ENCODE measurements around the gene CDH26.

GRCh38 chr20:59938696-59939051 is 19.5 kb upstream of the CDH26 start:
- no peak for TF ChIP-seq CTCF (optimal IDR thresholded peaks at IDR 0.05 in 1 of 3, IDR thresholded peaks at IDR 0.05 in 1 of 3, conservative IDR thresholded peaks at IDR 0.05 in 1 of 3; ENCODE audit: extremely low read depth in 1 of 3, insufficient read depth in 2 of 3, low read length in 3 of 3)
- no peak for TF ChIP-seq EZH2 (IDR thresholded peaks at IDR 0.05; ENCODE audit: low read length)

Measured in keratinocyte (primary cell).